Type B pancreatic cell (in vitro differentiated cells): ENCODE measurements around the gene ZFAND2B. TPM values are rescaled to one million over a fixed set of nuclear protein-coding genes. Genes with fewer than 3 reads are reported as not detected.

ENCODE experiments used
- DNase-seq: peaks from one replicate; pipeline ENCODE4 v3.0.0; 2021; ENCODE audit warnings: mixed read lengths; ENCODE audit not compliant: unreplicated experiment; ENCODE audit errors: extremely low spot score
- H3K27ac Mint-ChIP-seq: 2 replicates; pipeline ENCODE4 v1.8.0; 2021; ENCODE audit warnings: mild to moderate bottlenecking, mixed read lengths
- H3K27me3 Mint-ChIP-seq: 2 replicates; pipeline ENCODE4 v1.8.0; 2021; ENCODE audit warnings: mixed read lengths
- H3K36me3 Mint-ChIP-seq: 2 replicates; pipeline ENCODE4 v1.8.0; 2021; ENCODE audit warnings: mixed read lengths
- H3K4me1 Mint-ChIP-seq: one replicate; pipeline ENCODE4 v1.8.0; 2021; ENCODE audit warnings: mixed read lengths; ENCODE audit not compliant: unreplicated experiment
- H3K4me3 Mint-ChIP-seq: 2 replicates; pipeline ENCODE4 v1.8.0; 2021; ENCODE audit warnings: mild to moderate bottlenecking, mixed read lengths
- H3K9me3 Mint-ChIP-seq: 2 replicates; pipeline ENCODE4 v1.8.0; 2021; ENCODE audit warnings: mixed read lengths
- total RNA-seq: library from RNA; stranded (reverse); gene quantifications from 2 replicates; pipeline ENCODE4 v1.2.1, GENCODE V29; 2021; ENCODE audit warnings: low replicate concordance
- TF ChIP-seq, protein P1 (sequence below): fragments of 200-600 bp; sonication (generic); conservative IDR thresholded peaks from 2 replicates; pipeline ENCODE4 v1.5.0; 2021; ENCODE audit warnings: antibody characterized with exemption, mild to moderate bottlenecking

The ZFAND2B gene
- total RNA-seq, 1 donor from 2014 or later = 25.9 TPM

DNA sequence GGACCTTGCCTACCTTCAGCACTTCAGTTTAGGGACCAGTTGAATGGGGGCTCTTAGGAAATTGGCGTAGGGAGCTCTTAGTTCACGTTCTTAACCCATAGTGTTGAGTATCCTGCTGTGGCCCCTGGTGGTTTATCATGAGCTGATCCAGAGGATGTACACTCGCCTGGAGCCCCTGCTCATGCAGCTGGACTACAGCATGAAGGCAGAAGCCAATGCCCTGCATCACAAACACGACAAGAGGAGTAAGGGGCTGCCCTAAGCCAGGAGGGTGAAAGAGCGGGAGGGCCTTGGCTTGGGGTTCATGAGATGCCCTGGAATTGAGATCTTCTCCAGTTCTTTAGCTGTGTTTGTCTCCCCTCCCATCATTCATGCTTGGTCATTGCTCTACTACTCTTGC is 25.6 kb upstream of the ZFAND2B start:
- H3K4me3 Mint-ChIP-seq = peak overlapping the region; percentile 70
- H3K4me1 Mint-ChIP-seq = peaks cover 13% of the 10 kb centered on the region
- H3K27me3 Mint-ChIP-seq = no peaks in the 10 kb centered on the region
- TF ChIP-seq, protein P1, sequence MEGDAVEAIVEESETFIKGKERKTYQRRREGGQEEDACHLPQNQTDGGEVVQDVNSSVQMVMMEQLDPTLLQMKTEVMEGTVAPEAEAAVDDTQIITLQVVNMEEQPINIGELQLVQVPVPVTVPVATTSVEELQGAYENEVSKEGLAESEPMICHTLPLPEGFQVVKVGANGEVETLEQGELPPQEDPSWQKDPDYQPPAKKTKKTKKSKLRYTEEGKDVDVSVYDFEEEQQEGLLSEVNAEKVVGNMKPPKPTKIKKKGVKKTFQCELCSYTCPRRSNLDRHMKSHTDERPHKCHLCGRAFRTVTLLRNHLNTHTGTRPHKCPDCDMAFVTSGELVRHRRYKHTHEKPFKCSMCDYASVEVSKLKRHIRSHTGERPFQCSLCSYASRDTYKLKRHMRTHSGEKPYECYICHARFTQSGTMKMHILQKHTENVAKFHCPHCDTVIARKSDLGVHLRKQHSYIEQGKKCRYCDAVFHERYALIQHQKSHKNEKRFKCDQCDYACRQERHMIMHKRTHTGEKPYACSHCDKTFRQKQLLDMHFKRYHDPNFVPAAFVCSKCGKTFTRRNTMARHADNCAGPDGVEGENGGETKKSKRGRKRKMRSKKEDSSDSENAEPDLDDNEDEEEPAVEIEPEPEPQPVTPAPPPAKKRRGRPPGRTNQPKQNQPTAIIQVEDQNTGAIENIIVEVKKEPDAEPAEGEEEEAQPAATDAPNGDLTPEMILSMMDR = no peak
- DNase-seq = no peak
- no peak overlapping the region for H3K27ac Mint-ChIP-seq
- no peaks in the 10 kb centered on the region for H3K9me3 Mint-ChIP-seq
- peaks cover 14% of the 10 kb centered on the region for H3K36me3 Mint-ChIP-seq

DNA sequence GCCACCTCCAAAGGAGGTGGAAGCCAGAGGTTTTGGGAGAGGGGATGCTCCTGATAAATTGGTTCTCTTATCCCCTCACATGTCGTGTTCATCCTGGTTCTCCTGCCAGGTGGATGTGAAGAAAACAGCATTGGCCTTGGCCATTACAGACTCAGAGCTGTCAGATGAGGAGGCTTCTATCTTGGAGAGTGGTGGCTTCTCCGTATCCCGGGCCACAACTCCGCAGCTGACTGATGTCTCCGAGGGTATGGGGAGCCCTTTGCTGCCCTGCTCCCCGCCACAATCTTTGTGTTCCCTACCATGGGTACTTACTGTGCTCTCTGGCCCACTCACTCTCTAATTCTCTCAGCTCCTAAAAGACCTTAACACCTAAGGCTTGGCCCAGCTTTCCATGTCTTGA is 25.1 kb upstream of the ZFAND2B start:
- Mint-ChIP-seq H3K27me3 (no peaks in the 10 kb centered on the region), H3K27ac (no peak overlapping the region), H3K4me1 (peaks cover 13% of the 10 kb centered on the region), H3K4me3 (no peak overlapping the region), H3K36me3 (peaks cover 14% of the 10 kb centered on the region), H3K9me3 (no peaks in the 10 kb centered on the region)
- TF ChIP-seq, protein P1 = no peak
- no peak for DNase-seq

DNA sequence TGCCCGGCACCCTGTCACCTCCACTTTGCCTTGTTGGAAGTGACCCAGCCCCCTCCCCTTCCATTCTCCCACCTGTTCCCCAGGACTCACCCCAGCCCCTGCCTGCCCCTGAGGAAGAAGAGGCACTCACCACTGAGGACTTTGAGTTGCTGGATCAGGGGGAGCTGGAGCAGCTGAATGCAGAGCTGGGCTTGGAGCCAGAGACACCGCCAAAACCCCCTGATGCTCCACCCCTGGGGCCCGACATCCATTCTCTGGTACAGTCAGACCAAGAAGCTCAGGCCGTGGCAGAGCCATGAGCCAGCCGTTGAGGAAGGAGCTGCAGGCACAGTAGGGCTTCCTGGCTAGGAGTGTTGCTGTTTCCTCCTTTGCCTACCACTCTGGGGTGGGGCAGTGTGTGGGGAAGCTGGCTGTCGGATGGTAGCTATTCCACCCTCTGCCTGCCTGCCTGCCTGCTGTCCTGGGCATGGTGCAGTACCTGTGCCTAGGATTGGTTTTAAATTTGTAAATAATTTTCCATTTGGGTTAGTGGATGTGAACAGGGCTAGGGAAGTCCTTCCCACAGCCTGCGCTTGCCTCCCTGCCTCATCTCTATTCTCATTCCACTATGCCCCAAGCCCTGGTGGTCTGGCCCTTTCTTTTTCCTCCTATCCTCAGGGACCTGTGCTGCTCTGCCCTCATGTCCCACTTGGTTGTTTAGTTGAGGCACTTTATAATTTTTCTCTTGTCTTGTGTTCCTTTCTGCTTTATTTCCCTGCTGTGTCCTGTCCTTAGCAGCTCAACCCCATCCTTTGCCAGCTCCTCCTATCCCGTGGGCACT is 24.0 kb upstream of the ZFAND2B start:
- H3K27ac Mint-ChIP-seq = no peak overlapping the region
- DNase-seq = no peak
- no peak overlapping the region for H3K4me3 Mint-ChIP-seq
- H3K36me3 Mint-ChIP-seq = peaks cover 18% of the 10 kb centered on the region
- no peaks in the 10 kb centered on the region for H3K27me3 Mint-ChIP-seq
- TF ChIP-seq, protein P1 = no peak
- H3K4me1 Mint-ChIP-seq = peaks cover 8% of the 10 kb centered on the region
- H3K9me3 Mint-ChIP-seq = no peaks in the 10 kb centered on the region

DNA sequence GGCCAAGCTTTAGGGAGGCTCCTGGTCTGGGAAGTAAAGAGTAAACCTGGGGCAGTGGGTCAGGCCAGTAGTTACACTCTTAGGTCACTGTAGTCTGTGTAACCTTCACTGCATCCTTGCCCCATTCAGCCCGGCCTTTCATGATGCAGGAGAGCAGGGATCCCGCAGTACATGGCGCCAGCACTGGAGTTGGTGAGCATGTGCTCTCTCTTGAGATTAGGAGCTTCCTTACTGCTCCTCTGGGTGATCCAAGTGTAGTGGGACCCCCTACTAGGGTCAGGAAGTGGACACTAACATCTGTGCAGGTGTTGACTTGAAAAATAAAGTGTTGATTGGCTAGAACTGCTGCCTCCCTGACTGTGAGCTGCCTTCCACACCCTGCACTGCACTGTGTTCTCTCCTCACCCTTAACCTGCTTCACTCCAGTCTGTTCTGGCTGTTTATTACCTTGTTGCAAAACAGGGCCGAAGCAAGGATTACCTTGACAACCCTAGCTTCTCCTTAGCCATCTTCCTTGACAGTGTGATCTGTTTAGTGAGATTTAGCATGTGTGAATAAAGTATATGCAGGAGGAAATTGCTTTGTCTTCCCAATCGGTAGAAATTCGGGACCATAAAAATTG is 23.3 kb upstream of the ZFAND2B start:
- Mint-ChIP-seq H3K9me3 (no peaks in the 10 kb centered on the region), H3K4me1 (peaks cover 6% of the 10 kb centered on the region), H3K4me3 (no peak overlapping the region), H3K27ac (no peak overlapping the region), H3K36me3 (peaks cover 18% of the 10 kb centered on the region), H3K27me3 (no peaks in the 10 kb centered on the region)
- TF ChIP-seq, protein P1 = no peak
- DNase-seq = no peak

DNA sequence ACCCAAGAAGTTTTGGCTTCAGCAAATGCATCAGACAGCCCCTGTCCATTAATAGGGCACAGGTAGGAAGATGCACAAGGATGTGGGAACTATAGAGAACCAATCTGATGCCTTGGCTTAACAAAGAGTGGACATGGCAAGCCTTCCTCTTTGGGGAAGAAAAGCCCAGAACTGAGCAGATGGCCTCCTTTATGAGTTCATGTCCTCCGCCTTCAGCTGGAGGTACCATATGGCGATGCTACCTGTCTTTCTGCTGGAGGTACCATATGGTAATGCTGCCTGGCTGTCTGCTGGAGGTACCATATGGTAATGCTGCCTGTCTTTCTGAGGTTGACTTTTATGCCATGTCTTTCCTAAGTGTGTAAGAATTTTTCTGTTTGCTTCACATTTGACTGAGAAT is 22.5 kb upstream of the ZFAND2B start:
- TF ChIP-seq, protein P1 = no peak
- Mint-ChIP-seq H3K4me3 (no peak overlapping the region), H3K9me3 (no peaks in the 10 kb centered on the region), H3K27me3 (no peaks in the 10 kb centered on the region), H3K36me3 (peaks cover 18% of the 10 kb centered on the region), H3K4me1 (peaks cover 3% of the 10 kb centered on the region), H3K27ac (no peak overlapping the region)
- no peak for DNase-seq
